NOMO-1 treated with DMSO at 0.1 percent for 48 hours (cell line): ENCODE results near the gene SMPDL3B.
A peak's percentile ranks its signal among the peaks of the same experiment; 100 is the strongest.

ENCODE experiments used
- DNase-seq: peaks from one replicate; lab custom pipeline; 2025; ENCODE audit not compliant: unreplicated experiment; lab: John Stamatoyannopoulos, UW

SMPDL3B gene

GRCh38 chr1:27940297-27940696 lies 5.5 kb downstream of the SMPDL3B start:
- DNase-seq, result peak; percentile 35

DNA sequence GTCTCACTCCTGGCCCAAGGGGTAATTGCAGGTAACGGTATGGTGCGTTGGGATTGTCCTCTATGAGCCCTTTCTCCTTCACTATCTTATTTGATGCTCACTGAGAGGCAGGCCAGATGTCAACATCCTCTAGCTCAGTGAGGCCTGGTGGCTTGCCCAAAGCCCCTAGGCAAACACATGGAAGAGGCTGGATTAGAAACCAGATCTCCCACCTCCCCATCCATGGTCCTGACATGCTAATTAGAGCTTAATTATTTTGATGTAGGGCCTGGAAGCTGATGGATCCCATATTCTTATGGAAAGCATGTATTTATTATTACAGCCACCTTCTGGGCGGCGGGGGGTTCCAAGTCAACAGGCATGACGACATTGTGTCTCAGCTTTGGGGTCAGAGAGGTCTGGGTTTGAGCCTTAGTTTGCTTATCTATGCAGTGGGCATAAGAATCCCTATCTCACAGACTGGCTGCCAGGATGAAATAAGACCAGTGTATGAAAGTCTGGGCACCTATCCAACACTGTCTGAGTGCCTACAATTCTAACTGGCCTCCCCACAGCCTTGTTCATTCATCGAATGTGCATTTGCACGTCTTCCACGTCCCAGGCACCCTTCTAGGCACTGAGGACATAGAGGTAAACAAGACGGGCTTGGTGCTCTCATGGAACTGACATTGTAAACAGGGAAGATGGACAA lies 6.2 kb downstream of the SMPDL3B start:
- DNase-seq, result no peak

DNA sequence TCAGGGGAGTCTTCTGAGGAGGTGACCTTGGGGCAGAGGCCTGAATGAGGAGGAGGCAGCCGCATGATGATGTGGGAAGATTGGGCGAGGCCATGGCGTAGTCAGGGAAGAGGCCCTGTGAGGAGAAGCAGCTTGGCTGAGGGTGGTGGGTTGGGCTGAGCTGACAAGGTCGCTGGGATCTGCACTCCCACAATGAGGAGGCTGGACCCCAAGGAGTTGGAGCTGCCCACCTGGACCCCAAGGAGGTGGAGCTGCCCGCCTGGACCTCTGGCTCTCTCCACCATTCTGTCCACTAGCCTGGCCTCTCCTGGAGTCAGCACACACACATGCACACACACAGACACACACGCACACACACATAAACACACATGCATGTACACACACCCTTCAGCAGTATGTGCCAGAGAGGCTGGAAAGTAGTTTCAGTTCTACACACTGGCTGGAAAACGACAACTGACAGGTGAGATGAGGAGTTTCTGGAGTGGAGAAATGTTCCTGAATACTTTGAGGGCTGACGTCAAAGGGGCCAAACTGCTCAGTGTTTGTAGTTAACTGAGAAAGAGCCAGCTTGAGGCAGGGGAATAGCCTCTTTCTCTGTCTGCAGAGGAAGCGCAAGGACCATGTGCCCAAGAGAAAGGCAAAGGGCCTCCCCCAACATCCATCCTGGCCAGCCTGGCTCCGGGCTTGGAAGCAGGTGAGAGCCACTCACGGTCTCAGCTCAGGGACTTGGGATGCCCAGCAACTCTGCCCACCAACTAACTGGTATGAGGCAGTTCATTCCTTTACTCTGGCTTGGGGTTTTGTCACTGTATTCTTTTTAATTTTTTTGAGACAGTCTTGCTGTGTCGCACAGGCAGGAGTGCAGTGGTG lies 7.1 kb downstream of the SMPDL3B start:
- DNase-seq, result no peak

GRCh38 chr1:27945020-27945419 lies 10.2 kb downstream of the SMPDL3B start:
- DNase-seq, result no peak

GRCh38 chr1:27949027-27949426 lies 14.2 kb downstream of the SMPDL3B start:
- DNase-seq, result no peak

GRCh38 chr1:27951396-27951795 lies 16.6 kb downstream of the SMPDL3B start:
- DNase-seq, result no peak

DNA sequence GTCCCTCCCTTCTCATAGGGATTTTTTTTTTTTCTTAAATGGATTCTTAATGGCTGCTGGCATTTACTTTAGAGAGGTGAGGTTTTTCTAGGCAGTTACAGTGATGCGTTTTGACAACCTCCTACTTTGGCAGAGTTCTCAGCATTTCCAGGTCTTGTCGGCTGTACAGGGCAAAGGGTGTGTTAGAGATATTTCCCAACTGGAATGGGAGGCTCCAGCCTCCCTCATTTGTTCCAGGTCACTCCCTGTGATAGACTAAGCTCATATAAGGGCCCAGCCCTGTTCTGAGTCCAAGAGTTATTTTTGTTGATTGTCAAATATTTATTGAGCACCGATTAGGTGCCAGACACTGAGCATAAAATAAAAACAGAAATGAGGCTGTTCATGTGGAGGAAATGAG lies 17.3 kb downstream of the SMPDL3B start:
- no peak for DNase-seq

- no peak for DNase-seq
Measured at GRCh38 chr1:27954186-27954585, 19.4 kb downstream of the SMPDL3B start.

DNA sequence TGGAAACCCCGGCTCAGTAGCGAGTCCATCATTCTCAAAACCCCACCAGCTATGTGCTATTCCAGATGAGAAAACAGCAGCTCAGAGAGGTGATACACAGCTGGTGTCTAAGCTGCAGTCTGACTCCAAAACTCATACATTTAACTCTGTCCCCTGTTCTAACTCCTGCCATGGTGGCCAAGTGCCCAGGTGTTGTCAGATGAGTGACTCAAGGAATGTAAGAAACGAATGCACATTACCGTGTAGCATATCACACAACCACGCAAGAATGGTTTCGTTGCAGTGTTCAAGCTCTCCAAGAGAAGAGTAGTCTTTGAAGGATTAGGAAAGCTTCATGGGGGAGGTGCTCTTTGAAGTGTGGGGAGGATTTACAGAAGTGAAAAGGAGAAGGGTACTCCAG lies 20.3 kb downstream of the SMPDL3B start:
- no peak for DNase-seq

DNA sequence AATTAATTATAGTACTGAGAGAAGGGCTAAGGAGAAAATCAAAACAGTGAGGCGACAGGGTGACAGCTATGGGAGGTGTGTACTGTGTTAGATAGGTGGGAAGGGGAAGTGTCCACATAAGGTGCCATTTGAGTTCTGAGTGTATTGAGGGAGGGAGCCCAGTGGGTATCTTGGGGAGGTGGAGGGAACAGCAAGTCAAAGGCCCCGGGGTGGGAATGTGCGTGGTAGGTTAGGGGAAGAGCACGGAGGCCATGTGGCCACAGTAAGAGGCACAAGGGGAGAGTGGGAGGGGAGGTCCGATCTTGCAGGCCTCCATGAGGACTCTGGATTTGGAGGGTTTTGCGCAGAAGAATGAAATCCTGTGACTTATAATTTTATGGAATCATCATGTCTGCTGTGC lies 22.0 kb downstream of the SMPDL3B start:
- DNase-seq, result no peak

DNA sequence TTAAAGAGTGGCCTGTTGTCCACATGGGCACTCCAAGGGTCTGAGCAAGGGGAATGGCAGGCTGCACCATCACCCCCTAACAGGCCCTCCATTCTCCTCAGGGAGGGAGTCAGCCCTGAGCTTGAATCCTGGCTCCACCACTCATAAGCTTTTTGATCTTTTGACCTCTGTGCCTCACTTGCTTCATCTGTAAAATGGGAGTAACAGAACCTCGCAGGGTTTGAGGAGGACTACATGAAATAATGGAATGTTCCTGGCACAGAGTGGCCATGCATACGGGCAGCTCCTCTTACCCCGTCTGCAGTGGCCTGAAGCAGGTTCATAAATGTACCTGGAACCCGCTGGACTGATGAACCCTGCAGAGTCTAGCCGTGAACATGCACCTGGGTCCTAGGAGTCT lies 22.9 kb downstream of the SMPDL3B start:
- no peak for DNase-seq

DNA sequence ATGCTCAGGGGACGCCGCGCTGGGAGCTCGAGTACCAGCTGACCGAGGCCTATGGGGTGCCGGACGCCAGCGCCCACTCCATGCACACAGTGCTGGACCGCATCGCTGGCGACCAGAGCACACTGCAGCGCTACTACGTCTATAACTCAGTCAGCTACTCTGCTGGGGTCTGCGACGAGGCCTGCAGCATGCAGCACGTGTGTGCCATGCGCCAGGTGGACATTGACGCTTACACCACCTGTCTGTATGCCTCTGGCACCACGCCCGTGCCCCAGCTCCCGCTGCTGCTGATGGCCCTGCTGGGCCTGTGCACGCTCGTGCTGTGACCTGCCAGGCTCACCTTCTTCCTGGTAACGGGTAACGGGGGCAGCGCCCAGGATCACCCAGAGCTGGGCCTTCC lies 23.7 kb downstream of the SMPDL3B start:
- no peak for DNase-seq

GRCh38 chr1:27959792-27960603 lies 25.2 kb downstream of the SMPDL3B start, which contains the start of gene XKR8:
Gene XKR8, plus strand, starts transcription at chr1:27959973. Its CDS starts 97 bp downstream, at chr1:27960070.
- DNase-seq, result peak; percentile 84

DNA sequence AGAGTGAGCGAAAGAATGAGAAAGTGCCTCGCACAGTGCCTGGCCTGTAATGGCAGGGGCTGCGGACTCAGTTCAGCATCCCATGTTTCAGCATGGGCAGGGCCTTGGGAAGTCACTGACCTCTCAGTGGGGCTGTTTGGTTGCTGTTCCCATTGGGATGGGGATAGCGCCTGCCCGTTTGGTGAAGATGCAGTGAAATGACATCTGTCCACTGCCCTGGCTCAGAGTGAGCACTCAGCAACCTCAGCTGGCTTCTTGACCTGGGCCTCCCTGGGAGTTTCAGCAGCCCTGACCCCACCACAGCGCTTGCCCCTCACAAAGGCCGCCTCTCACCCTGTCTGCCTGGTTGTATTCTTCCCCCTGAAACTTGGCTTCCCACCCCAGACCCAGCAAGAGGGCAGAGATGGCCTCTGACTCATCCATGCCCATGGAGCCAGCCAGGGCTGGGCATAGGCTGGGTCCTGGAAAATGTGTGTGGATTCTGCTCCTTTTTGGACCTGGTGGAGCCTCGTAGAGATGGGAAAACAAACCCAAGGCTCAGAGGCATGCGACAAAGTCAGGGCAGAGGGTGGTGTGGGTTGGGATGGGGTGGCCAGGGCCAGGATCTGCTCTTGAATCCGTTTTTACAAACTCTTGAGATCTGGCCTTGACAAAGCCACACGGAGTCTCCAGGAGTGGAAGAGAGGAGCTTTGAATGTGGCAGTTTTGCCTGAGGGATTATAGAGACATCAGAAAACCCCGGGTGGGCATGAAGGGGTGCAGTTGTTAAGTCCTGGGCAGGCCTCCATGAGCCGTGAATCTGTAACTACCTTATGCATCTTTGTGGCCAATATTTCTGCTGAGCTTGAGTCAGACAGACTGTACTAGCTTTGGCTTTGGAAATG lies 26.2 kb downstream of the SMPDL3B start:
- no peak for DNase-seq

- DNase-seq, result no peak
Measured at GRCh38 chr1:27961646-27962221, 26.9 kb downstream of the SMPDL3B start.

DNA sequence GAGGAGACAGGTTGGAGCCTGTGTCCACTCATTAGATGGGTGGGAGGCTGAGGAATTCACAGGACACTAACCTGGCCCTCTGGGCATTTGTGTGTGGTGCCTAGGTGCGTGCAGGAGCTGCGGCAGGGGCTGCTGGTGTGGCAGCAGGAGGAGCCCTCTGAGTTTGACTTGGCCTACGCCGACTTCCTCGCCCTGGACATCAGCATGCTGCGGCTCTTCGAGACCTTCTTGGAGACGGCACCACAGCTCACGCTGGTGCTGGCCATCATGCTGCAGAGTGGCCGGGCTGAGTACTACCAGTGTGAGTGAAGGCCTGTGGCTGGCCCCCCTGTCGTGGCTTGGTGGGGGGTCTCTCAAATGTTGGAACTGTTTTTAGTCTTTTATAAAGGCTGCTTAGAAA lies 28.6 kb downstream of the SMPDL3B start:
- DNase-seq, result no peak

- DNase-seq, result no peak
Measured at GRCh38 chr1:27966402-27967105, 31.8 kb downstream of the SMPDL3B start.

GRCh38 chr1:27967106-27967883 lies 32.5 kb downstream of the SMPDL3B start:
- DNase-seq, result no peak
